NCI-H82 (cell line): ENCODE data around the gene VARS2.
A peak's percentile ranks its signal among the peaks of the same experiment; 100 is the strongest.
"Not testable (repeated sequence)": the region's sequence is repeated elsewhere in the genome, so short reads cannot be mapped to it uniquely, and the experiment has no call there.

Experiments used
- DNase-seq: peaks from one replicate; lab custom pipeline; 2025; lab: John Stamatoyannopoulos, UW

The VARS2 gene

DNA sequence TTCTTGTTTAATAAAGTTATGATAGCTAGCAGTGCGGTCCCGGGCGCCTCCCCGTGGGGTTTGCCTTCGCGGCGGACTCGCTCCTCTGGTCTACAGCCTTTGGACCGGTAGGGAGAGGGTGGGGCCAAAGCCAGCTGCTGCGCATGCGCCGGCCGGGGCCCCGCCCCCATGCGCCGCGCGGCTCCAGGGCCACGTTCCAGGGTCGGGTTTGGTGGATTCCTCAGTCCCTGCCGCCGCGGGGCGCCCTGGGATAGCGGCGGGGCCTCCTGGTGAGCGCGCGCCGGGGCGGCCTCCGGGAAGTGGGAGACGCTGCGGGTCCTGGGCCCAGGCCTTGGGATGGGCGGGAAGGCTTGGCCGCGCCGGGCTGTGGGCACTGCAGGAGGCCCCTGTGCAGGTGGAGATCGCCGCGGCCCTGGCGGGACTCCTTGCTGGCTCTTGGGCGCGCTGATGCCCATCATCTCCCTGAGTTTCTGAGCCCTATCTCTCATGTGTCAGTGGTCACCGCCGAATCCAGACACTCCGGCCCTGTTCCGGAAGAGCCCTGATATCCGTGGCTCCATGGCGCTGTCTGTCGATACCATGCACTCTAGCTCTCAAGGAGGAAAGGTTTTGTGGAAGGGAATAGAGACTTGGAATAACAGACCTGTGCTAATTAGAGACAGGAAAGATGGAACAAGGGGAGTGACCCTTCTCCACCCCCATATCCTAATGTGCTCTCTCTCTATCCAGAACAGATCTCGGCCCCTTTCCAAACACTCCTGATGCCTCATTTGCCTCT lies at the start of gene VARS2:
Gene VARS2, plus strand, starts transcription at position 163 of the 778 bp plus-strand sequence. Its CDS starts 599 bp downstream, at position 762.
- DNase-seq: peak; percentile 93

DNA sequence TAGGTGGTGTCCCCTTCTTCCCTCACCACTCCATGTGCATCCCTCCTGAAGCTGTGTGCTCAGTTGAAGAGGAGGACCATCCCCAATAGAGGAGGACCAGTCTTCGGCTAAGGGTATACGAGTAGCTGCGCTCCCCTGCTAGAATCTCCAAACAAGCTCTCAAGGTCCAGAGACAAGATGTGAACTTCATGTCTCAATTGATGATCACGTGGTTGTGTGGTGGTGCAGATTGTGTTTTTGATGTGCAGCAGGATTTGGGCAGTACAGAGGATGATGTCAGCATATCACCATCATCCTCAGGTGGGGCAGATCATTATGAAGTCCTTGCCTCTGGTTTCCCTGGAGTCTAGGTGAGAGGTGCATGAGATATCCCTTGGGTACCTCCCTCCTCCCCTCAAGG lies 49.7 kb upstream of the VARS2 start:
- no peak for DNase-seq

DNA sequence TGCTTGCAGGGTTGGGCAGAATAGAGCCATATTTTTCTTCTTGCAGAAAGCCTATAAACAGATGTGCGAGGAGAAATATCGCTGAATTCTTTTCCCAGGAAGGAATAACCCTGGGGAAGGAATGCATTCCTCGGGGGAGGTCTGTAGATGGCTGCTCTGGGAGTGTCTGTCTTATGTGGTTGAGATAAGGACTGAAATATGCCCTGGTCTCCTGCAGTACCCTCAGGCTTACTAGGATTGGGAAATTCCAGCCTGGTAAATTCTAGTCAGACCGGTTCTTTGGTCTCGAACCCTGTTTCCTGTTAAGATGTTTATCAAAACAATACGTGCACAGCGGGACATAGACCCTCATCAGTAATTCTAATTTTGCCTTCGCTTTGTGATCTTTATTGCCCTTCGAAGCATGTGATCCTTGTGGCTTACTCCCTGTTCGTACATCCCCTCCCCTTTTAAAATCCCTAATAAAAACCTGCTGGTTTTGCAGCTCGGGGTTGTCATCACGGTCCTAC lies 44.7 kb upstream of the VARS2 start:
- DNase-seq: not testable (repeated sequence)

- no peak for DNase-seq
Measured at GRCh38 chr6:30870546-30870945, 43.5 kb upstream of the VARS2 start.

DNA sequence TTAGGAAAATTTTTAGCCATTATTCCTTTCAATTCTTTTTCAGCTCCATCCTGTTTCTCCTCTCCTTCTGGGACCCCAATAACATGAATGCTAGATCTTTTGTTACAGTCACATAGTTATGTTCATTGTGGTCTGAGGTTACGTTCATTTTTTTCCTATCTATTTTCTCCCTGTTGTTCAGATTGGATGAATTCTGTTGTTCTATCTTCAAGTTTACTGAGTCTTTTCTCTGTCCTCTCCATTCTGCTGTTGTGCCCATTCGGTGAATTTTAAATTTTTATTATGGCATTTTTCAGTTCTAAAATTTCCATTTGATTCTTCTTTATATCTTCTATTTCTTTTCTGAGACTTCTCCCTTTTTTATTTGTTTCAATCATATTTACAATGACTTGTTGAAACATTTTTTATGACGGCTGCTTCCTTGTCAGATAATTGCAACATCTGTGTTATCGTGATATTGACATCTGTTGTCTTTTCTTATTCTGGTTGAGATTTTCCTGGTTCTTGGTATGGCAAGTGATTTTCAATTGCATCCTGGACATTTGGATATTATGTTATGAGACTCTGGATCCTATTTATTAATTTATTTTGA lies 42.4 kb upstream of the VARS2 start:
- DNase-seq: no peak

GRCh38 chr6:30873137-30873640 lies 40.8 kb upstream of the VARS2 start:
- DNase-seq: no peak

DNA sequence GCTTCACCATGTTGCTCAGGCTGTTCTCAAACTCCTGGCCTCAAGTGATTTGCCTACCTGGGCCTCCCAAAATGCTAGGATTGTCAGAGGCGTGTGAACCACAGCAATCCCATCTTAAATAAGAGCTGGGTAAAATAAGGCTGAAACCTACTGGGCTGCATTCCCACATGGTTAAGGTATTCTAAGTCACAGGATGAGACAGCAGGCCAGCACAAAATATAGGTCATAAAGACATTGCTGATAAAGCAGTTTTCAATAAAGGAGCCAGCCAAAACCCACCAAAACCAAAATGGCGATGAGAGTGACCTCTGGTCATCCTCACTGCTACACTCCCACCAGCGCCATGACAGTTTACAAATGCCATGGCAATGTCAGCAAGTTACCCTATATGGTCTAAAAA lies 40.2 kb upstream of the VARS2 start:
- DNase-seq: not testable (repeated sequence)

DNA sequence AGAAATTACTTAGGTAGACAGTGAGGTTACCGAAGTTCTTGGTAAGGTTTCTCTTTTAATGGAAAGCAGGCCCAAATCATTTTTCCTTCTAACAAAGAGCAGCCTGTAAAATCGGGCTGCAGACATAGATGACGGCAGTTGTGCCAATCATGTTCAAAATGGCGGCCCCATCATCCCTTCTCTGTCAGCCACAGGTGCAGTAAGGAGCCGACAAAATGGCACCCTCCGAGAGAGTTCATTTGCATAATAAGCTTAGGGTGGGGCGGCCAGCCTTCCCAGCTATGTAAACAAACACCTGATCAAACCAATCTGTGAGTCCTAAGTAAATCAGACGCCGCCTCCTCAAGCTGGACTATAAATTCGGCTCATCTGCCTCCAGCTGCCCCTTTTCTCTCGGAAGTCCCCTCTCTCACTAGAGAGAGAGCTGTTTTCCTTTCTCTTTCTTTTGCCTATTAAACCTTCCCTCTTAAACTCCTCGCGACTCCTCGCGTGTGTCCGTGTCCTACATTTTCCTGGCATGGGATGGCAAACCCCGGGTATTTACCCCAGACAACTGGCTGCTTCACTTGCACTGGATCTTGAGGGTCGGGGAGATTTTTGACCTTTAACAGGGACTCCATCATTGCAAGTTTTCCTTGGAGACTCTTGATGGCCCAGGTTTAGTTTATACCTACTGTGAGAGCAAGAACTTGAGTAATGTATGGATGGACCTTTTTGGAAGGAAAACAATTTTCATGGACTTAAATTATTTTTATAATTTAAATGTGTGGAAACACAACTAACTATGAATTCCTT lies 38.6 kb upstream of the VARS2 start:
- DNase-seq: peak; percentile 93

DNA sequence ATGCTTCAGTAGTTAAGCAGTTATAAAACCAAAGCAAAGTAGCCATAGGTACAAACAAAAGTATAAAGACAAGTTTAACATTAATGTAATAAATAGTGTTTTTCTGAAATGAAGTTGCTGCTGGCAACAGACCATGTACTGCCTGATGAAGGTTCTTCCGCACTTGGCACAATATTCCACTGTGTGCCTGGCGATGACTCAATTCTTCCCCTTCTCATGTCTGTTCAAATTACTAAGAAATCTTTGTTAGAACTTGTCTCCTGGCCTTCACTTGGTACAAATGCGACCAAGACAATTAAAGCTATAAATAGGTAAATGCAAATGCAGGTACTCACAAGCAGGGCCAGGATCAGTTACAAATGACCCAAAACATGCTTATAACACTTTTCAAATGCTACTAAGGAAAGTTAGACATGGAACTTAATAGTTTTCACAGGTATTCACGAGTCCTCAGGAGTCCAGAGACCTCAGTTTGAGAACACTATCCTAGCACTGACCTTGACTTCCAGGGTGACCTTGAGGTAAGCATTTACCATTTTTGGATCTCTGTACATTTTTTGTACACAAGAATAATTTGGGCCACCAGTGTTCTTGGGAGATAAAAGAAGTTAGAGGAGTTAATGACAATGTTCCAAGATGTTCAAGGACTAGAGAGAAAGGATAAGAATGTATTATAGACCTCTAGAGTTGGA lies 37.9 kb upstream of the VARS2 start:
- DNase-seq: no peak

DNA sequence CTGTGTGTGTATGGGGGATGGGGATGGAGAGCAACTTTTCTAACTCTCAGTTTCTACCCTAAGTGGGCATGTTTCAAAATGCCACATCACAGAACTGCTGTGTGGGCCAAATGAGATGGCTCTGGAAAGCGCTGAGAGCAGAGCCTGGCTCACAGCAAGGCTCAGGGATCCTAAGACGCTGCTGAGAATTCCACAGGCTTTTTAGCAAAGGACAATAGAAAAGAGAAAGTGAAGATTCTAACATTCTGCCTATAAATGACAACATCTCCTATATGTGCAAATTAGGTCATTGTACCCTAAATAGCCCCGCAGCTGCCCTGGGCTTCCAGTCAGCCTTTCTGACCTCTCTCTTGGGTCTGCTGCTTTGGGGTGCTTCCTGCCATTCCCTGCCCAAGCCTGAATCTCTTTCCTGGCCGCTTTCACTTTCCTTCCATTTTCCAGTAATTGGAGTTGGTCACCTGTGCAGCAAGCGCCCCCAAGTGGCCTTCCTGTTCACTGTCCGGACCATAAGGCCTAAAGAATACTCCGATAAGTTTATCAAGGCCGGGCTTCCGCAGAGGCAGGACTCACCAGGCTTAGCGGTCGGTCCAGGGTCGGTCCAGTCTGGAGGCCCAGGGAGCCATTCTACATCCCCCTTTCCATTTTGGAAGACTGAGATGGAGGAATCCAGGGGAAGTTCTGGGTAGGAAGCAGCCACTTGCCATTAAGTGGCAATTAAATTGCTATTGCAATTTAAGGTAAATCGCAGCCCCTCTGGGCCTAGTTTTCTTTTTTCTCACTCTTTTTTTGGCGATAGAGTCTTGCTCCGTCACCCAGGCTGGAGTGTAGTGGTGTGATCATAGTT lies 36.4 kb upstream of the VARS2 start:
- peak; percentile 90 for DNase-seq

DNA sequence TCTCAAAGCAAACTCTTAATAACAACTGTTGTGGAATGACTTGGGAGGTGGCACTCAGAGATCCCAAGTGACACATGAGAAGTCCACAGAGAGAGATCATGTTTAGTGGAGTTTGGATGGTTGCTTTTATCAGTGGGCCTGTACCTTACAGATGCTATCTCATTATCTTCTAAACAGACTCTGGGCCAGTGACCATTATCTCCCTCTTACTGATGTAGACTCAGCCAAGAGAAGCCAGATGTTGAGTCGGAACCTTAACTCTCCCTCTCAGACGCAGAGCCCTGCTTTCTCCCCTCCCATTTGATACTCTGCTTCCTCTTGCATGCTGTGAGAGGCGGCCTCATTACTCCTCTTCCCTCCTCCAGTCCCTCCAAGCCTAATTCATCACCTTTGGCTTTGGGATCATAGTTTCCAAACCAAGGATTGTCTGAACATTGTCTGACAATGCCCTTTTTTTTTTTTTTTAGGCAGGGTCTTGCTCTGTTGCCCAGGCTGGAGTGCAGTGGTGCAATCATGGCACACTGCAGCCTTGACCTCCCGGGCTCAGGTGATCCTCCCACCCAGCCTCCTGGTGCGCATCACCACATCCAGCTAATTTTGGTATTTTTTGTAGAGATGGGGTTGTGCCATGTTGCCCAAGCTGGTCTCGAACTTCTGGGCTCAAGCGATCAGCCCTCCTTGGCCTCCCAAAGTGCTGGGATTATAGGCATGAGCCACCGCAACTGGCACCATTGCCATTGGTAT lies 34.2 kb upstream of the VARS2 start:
- no peak for DNase-seq

DNA sequence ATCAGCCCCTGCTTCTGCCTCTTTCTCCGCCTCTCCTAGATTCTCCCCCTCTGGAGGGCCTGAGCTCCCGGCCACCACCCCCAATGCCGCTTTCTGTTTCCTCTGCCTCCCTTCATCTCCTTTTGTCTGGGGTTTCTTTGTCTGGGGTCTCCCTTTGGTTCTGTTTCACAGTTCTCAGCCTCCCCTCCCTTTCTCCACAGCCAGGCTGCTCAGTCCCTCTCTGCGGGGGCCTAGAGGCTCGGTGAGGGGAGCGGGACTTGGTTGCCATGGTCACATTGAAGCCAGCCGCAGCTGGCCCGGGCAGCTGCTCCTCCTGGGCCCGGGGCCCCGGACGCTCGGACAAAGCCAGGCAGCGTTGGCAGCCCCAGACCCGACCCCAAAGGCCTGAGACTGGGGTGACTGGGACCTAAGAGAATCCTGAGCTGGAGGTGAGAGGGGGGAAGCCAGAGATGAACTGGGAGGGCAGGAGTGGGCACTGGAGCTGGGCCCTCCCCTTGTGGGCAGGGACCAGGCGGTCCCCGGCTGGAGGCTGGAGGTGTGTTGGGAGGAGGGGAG lies 33.3 kb upstream of the VARS2 start:
- DNase-seq: peak; percentile 62

GRCh38 chr6:30881392-30882203 lies 32.4 kb upstream of the VARS2 start:
- peak; percentile 76 for DNase-seq

DNA sequence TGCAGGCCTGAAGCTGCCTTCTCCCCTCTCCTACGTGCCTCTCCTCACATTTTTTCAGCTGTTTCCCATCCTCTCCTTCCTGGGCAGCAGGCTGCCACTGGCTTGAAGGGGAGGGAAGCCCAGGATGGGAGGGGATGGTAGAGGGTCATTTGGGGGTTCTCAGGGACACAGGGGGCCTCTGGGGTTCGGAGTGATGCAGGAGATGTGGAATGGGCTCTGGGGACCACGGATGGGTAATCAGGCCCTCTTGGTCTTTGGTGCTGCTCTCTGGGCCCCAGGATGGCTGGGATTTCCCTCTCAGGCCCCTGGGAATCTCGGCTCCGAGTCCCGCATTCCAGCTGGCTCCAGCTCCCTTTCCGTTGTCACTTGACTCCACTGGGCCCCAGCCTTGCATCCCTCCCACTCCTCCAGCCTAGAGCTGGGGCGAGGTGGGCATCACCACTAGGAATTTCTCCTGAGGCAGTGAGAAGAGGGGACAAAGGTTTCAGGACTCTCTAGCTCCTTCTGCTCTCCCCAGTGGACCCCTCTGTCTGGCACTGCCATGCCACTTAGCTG lies 31.8 kb upstream of the VARS2 start:
- DNase-seq: peak; percentile 47

DNA sequence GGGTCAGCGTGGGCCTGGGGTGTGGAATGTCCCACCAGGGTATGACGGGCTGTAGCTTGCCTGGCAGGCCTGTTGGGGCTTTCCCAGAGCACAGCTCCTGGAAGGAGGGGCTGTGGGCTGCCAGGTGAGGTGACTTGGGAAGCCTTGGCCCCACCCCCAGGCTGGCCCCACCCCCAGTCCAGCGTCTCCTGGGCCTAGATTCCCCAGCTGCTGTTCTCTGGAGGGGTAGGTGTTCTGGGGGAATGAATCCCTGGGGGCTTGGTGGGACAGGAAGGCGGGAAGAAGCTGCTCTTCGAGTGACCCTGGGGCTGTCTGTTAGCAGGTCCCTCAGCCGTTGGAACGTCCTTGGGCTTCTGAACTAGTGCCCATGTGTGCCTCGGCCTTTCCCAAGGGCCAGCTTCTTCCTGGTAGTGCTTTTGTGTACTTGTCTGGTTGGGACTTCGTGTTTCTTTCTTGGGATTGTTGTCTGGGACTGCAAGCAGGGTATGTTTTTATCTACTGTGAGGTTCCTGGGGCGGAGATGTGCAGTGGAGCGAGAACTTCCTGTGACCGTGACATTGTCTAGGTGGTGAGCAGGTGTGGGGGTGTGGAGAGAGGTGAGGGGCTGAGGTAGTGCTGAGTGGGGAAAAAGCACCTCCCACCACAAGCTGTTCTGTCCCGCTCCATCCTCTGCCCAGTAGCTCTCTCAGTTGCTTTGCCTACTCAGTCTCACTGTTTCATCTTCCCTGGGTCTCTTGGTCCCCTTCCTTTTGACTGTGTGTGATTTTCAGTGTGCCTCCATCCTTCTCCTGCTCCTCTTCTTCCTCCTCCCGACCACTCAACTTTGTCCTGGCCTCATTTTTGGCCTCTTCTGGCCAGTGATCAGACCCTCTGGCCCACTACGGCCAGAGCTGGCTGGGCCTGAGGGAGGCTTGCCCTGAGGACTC lies 31.0 kb upstream of the VARS2 start:
- peak; percentile 79 for DNase-seq

DNA sequence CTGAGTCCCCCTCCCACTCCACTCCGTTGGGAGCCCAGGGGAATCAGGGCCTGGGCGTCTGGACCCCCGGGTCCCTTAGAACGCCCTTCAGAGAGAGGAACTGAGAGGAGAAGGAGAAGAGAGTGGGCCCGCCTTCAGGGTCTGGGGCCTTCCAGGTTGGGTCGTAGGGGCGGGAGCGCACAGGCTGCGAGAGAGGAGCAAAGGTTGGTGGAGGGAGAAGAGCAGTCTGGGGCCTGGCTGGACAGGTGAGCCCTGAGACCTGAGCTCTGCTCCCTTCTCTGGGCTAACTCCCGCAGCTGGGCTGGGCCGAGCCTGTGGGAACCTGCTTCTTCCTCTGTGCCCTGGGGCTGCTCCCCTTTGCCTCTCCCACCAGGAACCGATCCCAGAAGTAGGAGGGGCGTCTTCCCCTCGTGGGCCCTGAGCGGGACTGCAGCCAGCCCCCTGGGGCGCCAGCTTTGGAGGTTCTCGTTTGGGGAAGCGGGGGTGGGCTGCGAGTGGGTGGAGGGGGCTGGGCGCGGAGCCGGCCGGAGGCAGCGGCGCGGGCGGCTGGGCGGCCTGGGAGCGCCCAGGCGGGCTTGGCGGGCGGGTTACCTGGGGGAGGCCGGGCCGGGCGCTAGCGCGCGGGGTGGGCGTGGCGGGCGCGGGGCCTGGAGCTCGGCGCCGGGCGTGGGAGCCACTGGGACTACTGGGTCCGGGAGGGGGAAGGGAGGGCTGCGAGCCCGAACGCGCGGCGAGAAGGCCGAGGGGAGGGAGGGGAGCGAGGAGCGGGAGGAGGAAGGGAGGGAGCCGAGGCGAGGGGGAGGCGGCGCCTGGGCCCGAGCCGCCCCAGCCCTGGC lies 30.1 kb upstream of the VARS2 start, which contains the start of gene DDR1:
Gene DDR1, plus strand, starts transcription at position 835 of the 836 bp plus-strand sequence. CDS start 4,211 bp downstream, outside the sequence.
- peak; percentile 75 for DNase-seq
